Measurements from ENCODE around the gene ARID3A. TPM values are rescaled to one million over a fixed set of nuclear protein-coding genes. Genes with fewer than 3 reads are reported as not detected.
A peak's percentile ranks its signal among the peaks of the same experiment; 100 is the strongest.

Gene ARID3A
- total and polyA plus RNA-seq, 7 donors: 1.4 to 11.6 (median 3.7) TPM

DNA sequence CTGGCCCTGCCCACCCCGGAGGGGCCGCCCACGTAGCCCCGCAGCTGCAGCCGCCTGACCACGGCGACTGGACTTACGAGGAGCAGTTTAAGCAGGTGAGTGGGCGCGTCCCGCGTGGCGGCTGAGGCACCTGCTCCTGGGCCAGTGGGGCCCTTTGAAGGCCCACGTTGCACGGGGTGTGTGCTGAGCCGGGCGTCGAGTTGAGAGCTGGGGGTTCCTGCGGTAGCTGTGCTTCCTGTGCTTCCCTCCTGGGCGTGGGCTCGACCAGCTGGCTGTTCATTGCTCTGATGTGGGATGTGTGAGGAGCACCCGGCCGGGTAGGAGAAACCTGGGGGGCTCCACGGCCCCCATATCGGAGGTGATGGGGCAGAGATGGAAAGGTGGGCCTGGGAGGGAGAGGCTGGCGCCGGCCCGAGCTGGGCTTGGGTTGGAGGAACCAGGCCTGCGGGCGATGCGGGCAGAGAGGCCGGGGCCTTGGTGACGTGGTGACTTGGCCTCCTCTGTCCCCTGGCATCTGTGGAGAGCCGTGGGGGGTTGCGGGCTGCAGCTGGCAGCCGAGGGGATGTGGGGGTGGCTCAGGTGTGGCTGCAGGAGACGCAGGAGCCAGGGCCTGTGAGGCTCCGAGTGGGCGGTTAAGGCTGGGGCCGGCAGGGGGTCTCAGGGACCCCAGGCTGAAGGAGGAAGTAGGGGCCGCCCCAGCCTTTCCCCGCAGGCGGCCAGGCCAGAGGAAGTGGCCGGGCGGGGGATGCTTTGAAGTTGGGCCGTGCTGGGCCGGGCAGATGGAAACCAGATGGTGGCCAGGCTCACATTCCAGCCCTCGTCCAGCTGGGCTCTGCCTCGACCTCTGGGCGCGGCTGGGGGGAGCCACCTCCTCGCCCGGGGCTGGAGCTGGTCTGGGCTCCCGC lies 7.1 kb downstream of the ARID3A start:
- Histone ChIP-seq H3K4me3 (peak overlapping the region in 2 of 4 donors; percentile 14 to 28), H3K27me3 (no peaks in the 10 kb centered on the region), H3K36me3 (peaks cover 0 to 6% (median 0%) of the 10 kb centered on the region in 4 donors), H3K27ac (peak overlapping the region; percentile 72 to 89 (median 79)), H3K9me3 (no peaks in the 10 kb centered on the region), H3K4me1 (peaks cover 0 to 40% (median 37%) of the 10 kb centered on the region in 4 donors)
- TF ChIP-seq POLR2A (IDR thresholded peaks at IDR 0.05): no peak
- peak in 1 of 4 donors; percentile 44 for TF ChIP-seq EP300 (IDR thresholded peaks at IDR 0.05)
- TF ChIP-seq POLR2AphosphoS5 (IDR thresholded peaks at IDR 0.05): peak; percentile 76 to 89 (median 85)
- TF ChIP-seq, protein P1, sequence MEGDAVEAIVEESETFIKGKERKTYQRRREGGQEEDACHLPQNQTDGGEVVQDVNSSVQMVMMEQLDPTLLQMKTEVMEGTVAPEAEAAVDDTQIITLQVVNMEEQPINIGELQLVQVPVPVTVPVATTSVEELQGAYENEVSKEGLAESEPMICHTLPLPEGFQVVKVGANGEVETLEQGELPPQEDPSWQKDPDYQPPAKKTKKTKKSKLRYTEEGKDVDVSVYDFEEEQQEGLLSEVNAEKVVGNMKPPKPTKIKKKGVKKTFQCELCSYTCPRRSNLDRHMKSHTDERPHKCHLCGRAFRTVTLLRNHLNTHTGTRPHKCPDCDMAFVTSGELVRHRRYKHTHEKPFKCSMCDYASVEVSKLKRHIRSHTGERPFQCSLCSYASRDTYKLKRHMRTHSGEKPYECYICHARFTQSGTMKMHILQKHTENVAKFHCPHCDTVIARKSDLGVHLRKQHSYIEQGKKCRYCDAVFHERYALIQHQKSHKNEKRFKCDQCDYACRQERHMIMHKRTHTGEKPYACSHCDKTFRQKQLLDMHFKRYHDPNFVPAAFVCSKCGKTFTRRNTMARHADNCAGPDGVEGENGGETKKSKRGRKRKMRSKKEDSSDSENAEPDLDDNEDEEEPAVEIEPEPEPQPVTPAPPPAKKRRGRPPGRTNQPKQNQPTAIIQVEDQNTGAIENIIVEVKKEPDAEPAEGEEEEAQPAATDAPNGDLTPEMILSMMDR (IDR thresholded peaks at IDR 0.05): no peak
- intact Hi-C loops (cut with DNase I): no loop called here
- WGBS, 2 donors: 33 to 68% methylated on average over 54 of the region's 54 CpGs
- DNase-seq: peak; percentile 94

DNA sequence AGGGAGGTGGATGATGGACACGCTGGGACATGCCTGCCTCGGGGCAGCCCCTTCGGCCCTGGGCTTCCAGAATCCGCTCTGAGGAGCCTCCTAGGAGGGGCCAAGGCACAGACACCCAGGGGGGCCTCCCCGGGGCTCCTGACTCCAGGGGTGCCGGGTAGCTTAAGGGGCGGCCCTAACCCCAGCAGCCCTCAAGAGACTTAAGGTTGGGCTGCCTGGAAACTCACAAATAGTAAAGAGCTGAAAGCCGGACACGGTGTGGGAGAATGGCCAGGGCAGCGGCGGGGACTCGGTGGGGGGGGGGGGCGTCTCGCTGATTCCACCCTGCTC lies 7.7 kb downstream of the ARID3A start:
- no peak for DNase-seq
- peaks cover 0 to 38% (median 35%) of the 10 kb centered on the region in 4 donors for H3K4me1 ChIP-seq
- no peaks in the 10 kb centered on the region for H3K27me3 ChIP-seq
- peak overlapping the region in 2 of 4 donors; percentile 14 to 28 for H3K4me3 ChIP-seq
- intact Hi-C loops (cut with DNase I): no loop called here
- H3K27ac ChIP-seq: peak overlapping the region; percentile 72 to 89 (median 79)
- H3K9me3 ChIP-seq: no peaks in the 10 kb centered on the region
- WGBS, 2 donors: 72 to 81% methylated on average over 14 of the region's 14 CpGs
- TF ChIP-seq, protein P1 (IDR thresholded peaks at IDR 0.05): no peak
- TF ChIP-seq POLR2A (IDR thresholded peaks at IDR 0.05) (no peak), POLR2AphosphoS5 (IDR thresholded peaks at IDR 0.05) (no peak), EP300 (IDR thresholded peaks at IDR 0.05) (no peak)
- peaks cover 0 to 6% (median 0%) of the 10 kb centered on the region in 4 donors for H3K36me3 ChIP-seq

DNA sequence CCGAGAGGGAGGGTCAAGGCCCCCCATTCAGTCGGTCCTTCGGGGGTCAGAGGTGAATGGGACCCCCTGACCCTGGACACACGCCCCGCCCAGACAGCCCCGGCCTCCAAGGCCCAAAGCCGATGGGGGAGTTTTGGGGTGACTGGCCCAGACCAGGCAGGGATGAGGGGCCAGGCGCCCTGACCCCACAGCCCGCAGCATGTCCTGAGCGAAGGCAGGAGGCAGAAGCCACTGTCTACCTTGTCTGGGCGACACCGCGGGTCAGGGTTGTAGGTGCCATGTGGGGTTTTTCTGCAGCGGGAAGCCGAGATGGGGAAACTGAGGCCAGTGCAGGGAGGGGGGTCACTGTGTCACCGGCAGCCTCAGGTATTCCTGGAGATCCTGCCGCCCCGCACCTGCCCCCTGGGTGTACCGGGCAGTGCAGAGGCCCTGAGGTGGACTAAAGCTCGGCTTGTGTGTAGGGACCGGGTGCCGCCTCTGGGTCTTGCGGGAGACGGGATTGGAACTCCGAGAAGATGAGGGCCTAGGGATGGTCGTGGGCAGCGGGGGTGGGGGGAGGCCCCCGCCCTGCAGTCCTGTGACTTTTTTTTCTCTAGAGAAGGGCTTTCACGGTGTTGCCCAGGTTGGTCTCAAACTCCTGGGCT lies 8.5 kb downstream of the ARID3A start:
- H3K4me1 ChIP-seq: peaks cover 0 to 38% (median 35%) of the 10 kb centered on the region in 4 donors
- 57 to 80% methylated on average over 29 of the region's 29 CpGs for WGBS, 2 donors
- TF ChIP-seq, protein P1 (IDR thresholded peaks at IDR 0.05): no peak
- TF ChIP-seq POLR2AphosphoS5 (IDR thresholded peaks at IDR 0.05): no peak
- no peak for TF ChIP-seq POLR2A (IDR thresholded peaks at IDR 0.05)
- peak overlapping the region in 1 of 4 donors; percentile 8 for H3K4me3 ChIP-seq
- H3K27me3 ChIP-seq: no peaks in the 10 kb centered on the region
- H3K27ac ChIP-seq: peak overlapping the region; percentile 72 to 89 (median 79)
- intact Hi-C loops (cut with DNase I): no loop called here
- DNase-seq: no peak
- H3K36me3 ChIP-seq: peaks cover 0 to 6% (median 0%) of the 10 kb centered on the region in 4 donors
- H3K9me3 ChIP-seq: no peaks in the 10 kb centered on the region

DNA sequence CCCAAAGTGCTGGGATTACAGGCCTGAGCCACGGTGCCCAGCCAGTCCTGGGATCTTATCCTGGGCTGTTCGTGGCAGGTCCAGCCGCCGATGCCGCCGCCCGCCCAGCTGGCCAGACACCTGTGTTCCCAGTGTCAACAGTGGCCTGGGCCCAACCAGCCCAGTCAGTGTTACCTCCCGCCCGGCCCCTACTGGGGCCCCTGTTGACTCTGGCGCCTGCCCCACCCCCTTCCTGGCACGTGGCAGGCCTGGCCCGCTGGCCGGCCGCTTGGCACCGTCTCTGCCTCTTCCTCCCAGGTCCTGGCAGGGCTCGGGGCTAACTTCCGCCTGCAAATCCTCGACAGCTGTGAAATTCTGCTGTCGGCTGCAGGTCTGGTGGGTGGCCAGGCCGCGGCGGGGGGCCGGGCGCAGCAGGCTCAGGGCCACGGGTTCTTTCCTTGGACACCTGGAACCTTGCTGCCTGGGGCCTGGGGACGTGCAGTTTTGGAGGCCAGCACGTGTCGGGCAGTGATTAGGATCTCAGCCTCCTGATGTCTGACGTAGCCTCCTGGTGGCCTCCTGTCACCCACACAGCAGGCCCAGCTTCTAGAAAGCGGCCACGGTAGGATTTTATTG lies 9.1 kb downstream of the ARID3A start:
- H3K4me1 ChIP-seq: peaks cover 0 to 43% (median 36%) of the 10 kb centered on the region in 4 donors
- H3K36me3 ChIP-seq: no peaks in the 10 kb centered on the region
- intact Hi-C loops (cut with DNase I): no loop called here
- H3K9me3 ChIP-seq: no peaks in the 10 kb centered on the region
- DNase-seq: peak; percentile 94
- no peaks in the 10 kb centered on the region for H3K27me3 ChIP-seq
- H3K27ac ChIP-seq: peak overlapping the region; percentile 72 to 89 (median 79)
- 7 to 28% methylated on average over 31 of the region's 31 CpGs for WGBS, 2 donors
- H3K4me3 ChIP-seq: peak overlapping the region in 1 of 4 donors; percentile 8
- TF ChIP-seq POLR2A (IDR thresholded peaks at IDR 0.05): no peak
- TF ChIP-seq POLR2AphosphoS5 (IDR thresholded peaks at IDR 0.05): peak; percentile 57 to 88 (median 81)
- TF ChIP-seq, protein P1 (IDR thresholded peaks at IDR 0.05): no peak
- TF ChIP-seq EP300 (IDR thresholded peaks at IDR 0.05): peak in 2 of 4 donors; percentile 31 to 38

Data from sigmoid colon (tissue), 7 donors.